GM08714 (cell line): Measurements from ENCODE around the gene LRRC49.
"Not testable (repeated sequence)": the region's sequence is repeated elsewhere in the genome, so short reads cannot be mapped to it uniquely, and the experiment has no call there.

Experiments used
- H3K4me3 ChIP-seq: fragments of 200-500 bp; sonication (Bioruptor generic); 2 replicates; pipeline ENCODE4 v1.5.1; 2014; ENCODE audit warnings: mild to moderate bottlenecking, low read length, inconsistent platforms
- ZNF274 ChIP-seq: IDR thresholded peaks from 2 replicates; pipeline ENCODE4 v1.6.1; 2012; ENCODE audit warnings: mild to moderate bottlenecking, low read depth, low read length

LRRC49 gene

DNA sequence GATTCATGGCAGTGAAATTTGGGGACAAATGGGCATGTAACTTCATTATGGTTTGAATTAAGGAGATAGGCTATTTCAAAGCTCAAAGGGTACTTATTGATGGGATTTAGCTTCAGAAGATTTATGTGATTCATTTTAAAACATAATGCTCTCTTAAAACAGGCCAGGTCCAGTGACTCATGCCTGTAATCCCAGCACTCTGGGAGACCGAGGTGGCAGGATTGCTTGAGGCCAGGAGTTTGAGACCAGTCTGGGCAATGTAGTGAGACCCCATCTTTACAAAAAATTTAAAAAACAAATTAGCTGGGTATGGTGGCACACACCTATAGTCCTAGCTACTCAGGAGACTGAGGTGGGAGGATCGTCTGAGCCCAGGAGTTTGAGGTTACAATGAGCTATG, 11.8 kb upstream of the LRRC49 start:
- no peak for TF ChIP-seq ZNF274
- H3K4me3 ChIP-seq: no peak overlapping the region

- no peak for TF ChIP-seq ZNF274
- no peak overlapping the region for H3K4me3 ChIP-seq
Observed at GRCh38 chr15:70882361-70882760, 10.3 kb upstream of the LRRC49 start.

GRCh38 chr15:70892912-70893560, 410 bp downstream of the LRRC49 start:
- TF ChIP-seq ZNF274: no peak
- peak overlapping the region; percentile 82 for H3K4me3 ChIP-seq

- no peak for TF ChIP-seq ZNF274
- no peak overlapping the region for H3K4me3 ChIP-seq
Observed at GRCh38 chr15:70902107-70902506, 9.5 kb downstream of the LRRC49 start.

GRCh38 chr15:70906842-70907241, 14.2 kb downstream of the LRRC49 start:
- no peak overlapping the region for H3K4me3 ChIP-seq

GRCh38 chr15:70907784-70908471, 15.3 kb downstream of the LRRC49 start:
- no peak overlapping the region for H3K4me3 ChIP-seq
- no peak for TF ChIP-seq ZNF274

More at GRCh38 chr15:70906842-70907241, 14.2 kb downstream of the LRRC49 start:
- TF ChIP-seq ZNF274: no peak

DNA sequence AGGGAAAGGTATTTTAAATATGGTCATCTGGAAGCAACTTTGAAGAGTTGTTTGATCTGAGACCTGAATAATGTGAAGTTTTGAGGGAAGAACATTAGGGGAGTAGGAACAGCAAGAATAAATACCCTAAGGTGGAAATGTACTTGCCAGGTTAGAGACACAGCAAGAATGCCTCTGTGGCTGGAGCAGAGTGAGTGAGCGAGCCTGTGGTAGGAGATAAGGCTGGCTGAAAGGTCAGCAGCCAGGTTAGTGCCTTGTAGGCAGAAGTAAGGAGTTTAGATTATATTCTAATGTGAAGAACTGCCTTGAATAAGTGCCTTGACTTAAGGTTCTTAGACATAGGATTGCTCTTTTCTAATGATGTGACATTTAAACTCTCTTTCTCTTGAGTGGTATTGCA, 18.3 kb downstream of the LRRC49 start:
- TF ChIP-seq ZNF274: no peak
- no peak overlapping the region for H3K4me3 ChIP-seq

DNA sequence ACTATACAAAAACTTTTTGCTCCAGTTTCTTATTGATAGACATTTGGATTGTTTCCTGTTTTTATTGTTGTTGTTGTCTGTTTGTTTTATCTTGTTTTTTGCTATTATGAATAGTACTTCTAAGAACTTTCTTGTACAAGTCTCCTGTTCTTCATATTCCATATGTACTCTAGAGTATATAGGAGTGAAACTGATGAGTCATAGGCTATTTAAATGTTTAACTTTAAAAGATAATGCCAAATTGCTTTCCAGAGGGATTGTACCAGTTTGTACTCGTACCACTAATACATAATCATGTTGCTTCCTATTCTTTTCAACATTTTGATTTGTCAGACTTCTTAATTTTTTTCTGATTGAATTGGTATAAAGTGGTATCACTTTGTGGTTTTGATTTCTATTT, 19.6 kb downstream of the LRRC49 start:
- TF ChIP-seq ZNF274: no peak
- no peak overlapping the region for H3K4me3 ChIP-seq

DNA sequence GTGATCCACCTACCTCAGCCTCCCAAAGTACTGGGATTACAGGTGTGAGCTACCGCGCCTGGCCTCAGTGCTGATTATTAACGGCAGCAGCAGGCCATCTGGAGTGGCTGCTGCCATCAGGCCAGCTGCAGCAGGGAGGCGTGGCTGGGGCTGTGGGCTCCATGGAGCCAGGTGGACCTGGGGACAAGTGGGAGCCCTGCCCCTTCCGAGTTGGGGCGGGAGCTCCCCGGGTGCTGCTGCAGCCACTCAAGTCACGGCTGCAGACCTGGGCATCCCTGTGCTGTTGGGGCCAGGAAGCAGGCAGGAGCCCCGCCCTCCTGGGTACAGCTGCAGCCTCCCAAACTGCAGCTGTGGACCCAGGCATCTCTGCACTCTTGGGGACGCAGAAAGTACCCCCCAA, 23.9 kb downstream of the LRRC49 start:
- TF ChIP-seq ZNF274: no peak

DNA sequence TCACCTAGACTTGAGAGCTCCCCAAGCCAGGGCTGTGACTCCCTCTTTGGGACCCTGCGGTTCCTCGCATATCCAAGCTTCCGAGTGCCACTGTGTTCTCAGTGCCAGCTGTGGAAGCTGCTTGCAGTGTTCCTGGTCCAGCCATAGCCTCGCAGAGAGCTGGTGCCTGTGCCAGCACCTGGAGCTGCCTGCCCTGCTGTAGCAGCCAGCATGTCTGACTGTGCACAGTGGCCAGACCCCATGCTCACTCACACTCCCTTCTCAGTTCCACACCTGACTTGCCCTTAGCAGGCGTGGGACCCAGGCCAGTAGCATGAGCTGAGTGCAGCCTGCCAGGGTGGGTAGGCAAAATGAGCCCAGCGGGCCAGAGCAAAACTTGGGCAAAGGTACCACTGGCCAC, 25.3 kb downstream of the LRRC49 start:
- no peak overlapping the region for H3K4me3 ChIP-seq
- no peak for TF ChIP-seq ZNF274

More for the DNA sequence above, 23.9 kb downstream of the LRRC49 start:
- no peak overlapping the region for H3K4me3 ChIP-seq

DNA sequence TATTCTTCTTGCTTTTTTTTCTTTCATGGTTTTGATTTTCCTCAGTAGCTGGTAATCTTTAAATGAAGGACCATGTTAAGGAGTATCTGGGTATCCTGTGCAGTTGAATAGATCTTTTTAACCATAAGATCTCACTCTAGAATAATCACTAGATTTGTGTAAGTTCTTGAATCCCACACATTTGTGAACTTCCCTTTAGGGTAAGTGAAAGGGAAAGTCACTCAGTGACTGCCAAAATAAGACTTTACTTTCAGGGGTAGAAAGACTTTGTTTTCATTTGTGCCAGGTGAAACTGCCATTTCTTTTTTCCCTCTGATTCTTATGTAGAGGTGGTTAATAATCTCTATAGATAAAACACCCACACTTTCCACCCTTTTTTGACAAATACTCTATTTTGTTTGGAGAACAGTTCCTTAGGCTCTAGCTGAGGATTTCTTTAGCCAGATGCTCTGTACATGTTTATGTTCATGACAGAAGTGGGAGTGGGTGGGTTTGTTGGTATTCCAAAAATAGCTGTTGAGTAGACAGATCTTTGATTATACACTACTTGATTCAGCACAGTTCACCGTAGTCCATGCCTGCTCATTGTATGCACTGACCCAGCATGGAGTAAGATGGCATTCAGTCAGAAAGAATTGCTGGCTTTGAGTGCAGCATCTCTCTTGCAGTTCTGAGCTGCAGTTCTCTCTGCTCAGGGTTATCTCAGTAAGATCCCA, 28.5 kb downstream of the LRRC49 start:
- TF ChIP-seq ZNF274: no peak
- H3K4me3 ChIP-seq: no peak overlapping the region

GRCh38 chr15:70922119-70922518, 29.5 kb downstream of the LRRC49 start:
- TF ChIP-seq ZNF274: no peak

GRCh38 chr15:70923311-70924080, 30.9 kb downstream of the LRRC49 start:
- no peak overlapping the region for H3K4me3 ChIP-seq
- TF ChIP-seq ZNF274: no peak

More at GRCh38 chr15:70922119-70922518, 29.5 kb downstream of the LRRC49 start:
- no peak overlapping the region for H3K4me3 ChIP-seq

DNA sequence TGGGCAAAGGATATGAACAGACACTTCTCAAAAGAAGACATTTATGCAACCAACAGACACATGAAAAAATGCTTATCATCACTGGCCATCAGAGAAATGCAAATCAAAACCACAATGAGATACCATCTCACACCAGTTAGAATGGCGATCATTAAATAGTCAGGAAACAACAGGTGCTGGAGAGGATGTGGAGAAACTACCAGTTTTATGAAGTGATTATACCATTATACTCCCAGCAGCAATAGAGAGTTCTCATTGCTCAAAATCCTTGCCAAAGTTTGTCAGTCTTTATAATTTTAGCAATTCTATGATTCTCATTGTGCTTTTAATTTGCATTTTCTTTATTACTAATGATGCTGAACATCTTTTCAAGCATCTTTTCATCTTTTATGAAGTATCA, 34.3 kb downstream of the LRRC49 start:
- H3K4me3 ChIP-seq: not testable (repeated sequence)
